Mesothelial cell of epicardium (in vitro differentiated cells): ENCODE data around the gene ITPKA. TPM values are rescaled to one million over a fixed set of nuclear protein-coding genes. Genes with fewer than 3 reads are reported as not detected.

ENCODE experiments used
- DNase-seq, 2 experiments: peaks; one replicate each; pipeline ENCODE4 v3.0.0; 2021; ENCODE audit warnings: low spot score in 2 of 2; ENCODE audit not compliant: unreplicated experiment in 2 of 2
- H3K27ac Mint-ChIP-seq: 2 replicates; pipeline ENCODE4 v1.8.0; 2021; ENCODE audit warnings: mixed read lengths
- H3K27me3 Mint-ChIP-seq: 2 replicates; pipeline ENCODE4 v1.8.0; 2021; ENCODE audit warnings: low read depth, mixed read lengths
- H3K36me3 Mint-ChIP-seq: 2 replicates; pipeline ENCODE4 v1.8.0; 2021; ENCODE audit warnings: mixed read lengths
- H3K4me1 Mint-ChIP-seq: 2 replicates; pipeline ENCODE4 v1.8.0; 2021; ENCODE audit warnings: mixed read lengths
- H3K4me3 Mint-ChIP-seq: 2 replicates; pipeline ENCODE4 v1.8.0; 2021; ENCODE audit warnings: mild to moderate bottlenecking, moderate library complexity, mixed read lengths
- H3K9me3 Mint-ChIP-seq: 2 replicates; pipeline ENCODE4 v1.8.0; 2021; ENCODE audit warnings: mixed read lengths
- total RNA-seq: library from RNA; stranded (reverse); gene quantifications from 3 replicates; pipeline ENCODE4 v1.2.1, GENCODE V29; 2021
- TF ChIP-seq, protein P1 (sequence below): fragments of 200-600 bp; sonication (generic); IDR thresholded peaks from one replicate; pipeline ENCODE4 v1.5.0; 2021; ENCODE audit warnings: antibody characterized with exemption; ENCODE audit not compliant: unreplicated experiment

ITPKA gene
- total RNA-seq, 1 donor from 2014 or later = 0.80 TPM

DNA sequence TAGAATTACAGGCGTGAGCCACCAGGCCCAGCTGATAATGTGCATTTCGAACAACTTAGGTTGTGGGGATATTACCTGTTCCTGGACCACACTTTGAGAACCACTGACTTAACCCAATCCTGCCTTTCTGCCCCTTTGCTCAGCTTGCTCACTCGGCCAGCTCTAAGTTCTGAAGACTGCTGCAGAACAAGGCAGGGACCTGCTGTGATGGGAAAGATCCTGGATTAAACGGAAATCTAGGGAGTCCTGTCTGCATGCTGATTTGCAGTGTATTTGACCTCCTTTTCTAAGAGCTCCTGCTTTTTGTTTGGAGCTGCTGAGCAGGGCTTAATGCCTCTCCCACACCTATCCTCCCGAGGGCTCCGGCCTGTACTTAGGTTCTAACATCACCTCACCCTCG lies 17.1 kb downstream of the ITPKA start:
- TF ChIP-seq, protein P1, sequence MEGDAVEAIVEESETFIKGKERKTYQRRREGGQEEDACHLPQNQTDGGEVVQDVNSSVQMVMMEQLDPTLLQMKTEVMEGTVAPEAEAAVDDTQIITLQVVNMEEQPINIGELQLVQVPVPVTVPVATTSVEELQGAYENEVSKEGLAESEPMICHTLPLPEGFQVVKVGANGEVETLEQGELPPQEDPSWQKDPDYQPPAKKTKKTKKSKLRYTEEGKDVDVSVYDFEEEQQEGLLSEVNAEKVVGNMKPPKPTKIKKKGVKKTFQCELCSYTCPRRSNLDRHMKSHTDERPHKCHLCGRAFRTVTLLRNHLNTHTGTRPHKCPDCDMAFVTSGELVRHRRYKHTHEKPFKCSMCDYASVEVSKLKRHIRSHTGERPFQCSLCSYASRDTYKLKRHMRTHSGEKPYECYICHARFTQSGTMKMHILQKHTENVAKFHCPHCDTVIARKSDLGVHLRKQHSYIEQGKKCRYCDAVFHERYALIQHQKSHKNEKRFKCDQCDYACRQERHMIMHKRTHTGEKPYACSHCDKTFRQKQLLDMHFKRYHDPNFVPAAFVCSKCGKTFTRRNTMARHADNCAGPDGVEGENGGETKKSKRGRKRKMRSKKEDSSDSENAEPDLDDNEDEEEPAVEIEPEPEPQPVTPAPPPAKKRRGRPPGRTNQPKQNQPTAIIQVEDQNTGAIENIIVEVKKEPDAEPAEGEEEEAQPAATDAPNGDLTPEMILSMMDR = no peak
- Mint-ChIP-seq H3K4me1 (peaks cover 20% of the 10 kb centered on the region), H3K27me3 (peaks cover 78% of the 10 kb centered on the region), H3K4me3 (peak overlapping the region; percentile 41), H3K9me3 (no peaks in the 10 kb centered on the region), H3K36me3 (no peaks in the 10 kb centered on the region), H3K27ac (no peak overlapping the region)
- DNase-seq = no peak

DNA sequence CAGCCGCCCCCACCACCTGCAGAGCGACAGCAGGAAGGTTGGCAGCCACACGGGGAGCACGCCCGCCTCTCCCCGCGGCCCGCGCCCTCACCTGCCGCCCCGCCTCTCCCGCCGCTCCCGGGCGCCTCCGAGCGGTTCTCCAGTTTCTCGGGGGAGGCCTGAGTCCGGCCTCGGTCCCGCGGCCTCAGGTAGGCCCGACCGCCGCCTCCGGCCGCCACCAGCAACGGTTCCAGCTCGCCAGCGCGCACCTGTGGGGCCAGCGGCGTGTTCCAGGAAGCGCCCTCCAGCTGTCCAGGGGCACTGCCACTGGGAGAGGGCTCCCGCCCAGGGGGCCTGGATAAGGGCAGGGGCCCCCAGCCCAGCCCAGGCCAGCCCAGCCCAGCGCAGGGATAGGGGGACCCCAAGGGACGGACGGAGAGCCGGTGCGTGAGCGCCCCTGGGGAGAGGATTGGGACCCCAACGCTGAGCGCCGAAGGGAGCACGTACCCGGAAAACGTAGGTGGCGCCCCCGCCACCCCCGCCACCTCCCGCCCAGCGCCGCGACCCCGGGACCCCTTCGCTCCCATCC lies 17.7 kb downstream of the ITPKA start:
- TF ChIP-seq, protein P1 = no peak
- DNase-seq = no peak
- Mint-ChIP-seq H3K9me3 (no peaks in the 10 kb centered on the region), H3K4me3 (no peak overlapping the region), H3K36me3 (peaks cover 2% of the 10 kb centered on the region), H3K4me1 (peaks cover 20% of the 10 kb centered on the region), H3K27ac (no peak overlapping the region), H3K27me3 (peaks cover 72% of the 10 kb centered on the region)

DNA sequence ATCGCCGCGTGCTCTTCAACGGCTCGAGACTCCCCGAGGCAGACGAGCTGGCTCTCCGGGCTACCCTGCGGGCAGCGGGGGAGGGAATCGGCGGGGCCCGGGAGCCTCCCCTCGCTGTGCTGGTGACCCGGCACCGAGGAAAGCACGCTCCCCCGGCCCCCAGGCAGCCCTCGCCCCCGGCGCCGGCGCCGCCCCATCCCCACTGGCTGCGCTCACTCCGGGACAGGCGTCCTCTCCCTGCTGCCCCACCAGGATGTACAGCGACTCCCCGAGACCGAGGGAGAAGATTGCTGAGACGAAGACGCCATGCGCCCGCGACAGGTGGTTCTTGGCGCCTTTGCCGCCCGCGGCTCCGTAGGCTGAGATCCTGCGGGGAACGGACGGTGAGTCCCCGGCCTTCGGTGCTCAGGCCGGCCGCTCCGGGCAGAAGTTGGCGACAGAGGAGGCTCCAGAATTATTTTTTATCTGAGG lies 18.3 kb downstream of the ITPKA start:
- Mint-ChIP-seq H3K27ac (no peak overlapping the region), H3K4me1 (peaks cover 20% of the 10 kb centered on the region), H3K4me3 (peak overlapping the region; percentile 69), H3K9me3 (no peaks in the 10 kb centered on the region), H3K36me3 (peaks cover 8% of the 10 kb centered on the region), H3K27me3 (peaks cover 66% of the 10 kb centered on the region)
- DNase-seq = no peak
- TF ChIP-seq, protein P1 = no peak

DNA sequence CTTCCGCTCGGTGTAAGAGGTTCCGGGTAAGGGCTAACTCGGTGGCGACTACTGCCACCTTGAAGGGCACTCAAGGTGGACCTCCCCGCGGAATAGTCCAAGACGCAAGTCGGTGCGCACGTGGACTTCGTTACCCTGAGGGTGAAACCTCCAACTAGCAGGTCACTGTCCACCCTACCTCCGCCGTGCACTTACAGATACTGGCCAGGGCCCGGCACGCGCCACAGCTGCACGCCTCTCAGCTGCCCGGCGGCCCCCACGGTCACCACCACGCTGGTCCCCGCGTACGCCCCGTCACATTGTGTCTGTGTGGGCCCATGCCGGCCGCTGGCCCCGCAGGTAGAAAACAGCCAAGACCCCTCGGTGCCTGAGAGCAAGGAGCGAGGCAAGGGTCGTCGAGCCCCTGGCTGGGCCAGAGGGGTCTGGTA lies 18.9 kb downstream of the ITPKA start:
- Mint-ChIP-seq H3K36me3 (peaks cover 12% of the 10 kb centered on the region), H3K27me3 (peaks cover 60% of the 10 kb centered on the region), H3K4me3 (peak overlapping the region; percentile 69), H3K9me3 (no peaks in the 10 kb centered on the region), H3K4me1 (peaks cover 20% of the 10 kb centered on the region), H3K27ac (no peak overlapping the region)
- DNase-seq = no peak
- TF ChIP-seq, protein P1 = no peak

DNA sequence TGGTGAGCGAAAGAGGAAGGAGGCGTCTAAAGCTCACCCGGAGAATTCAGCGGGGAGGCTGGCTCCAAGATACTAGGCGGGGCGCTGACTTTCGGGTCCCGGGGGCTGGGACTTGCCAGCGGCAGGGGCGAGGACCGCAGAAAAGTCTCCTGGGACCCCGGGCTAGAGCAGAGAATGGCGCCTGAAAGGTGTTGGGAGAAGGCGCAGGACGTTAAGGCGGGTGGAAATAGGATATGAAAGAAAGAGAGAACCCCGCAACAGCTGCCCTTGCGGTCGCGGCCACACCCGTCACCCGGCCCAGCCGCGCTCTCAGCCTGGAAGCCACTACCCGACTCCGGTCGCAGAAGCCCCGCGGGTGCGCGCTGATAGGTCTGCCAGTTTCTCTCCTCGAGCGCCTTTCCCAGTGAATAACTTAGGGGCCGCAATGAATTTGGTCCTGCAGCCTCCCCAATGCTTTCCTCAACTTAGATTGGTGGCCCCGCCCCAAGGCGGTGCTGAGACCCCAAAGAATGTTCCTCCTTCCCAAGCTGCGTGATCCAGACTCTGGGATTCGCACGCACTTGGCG lies 19.3 kb downstream of the ITPKA start:
- peak overlapping the region; percentile 69 for H3K4me3 Mint-ChIP-seq
- H3K27ac Mint-ChIP-seq = no peak overlapping the region
- H3K9me3 Mint-ChIP-seq = no peaks in the 10 kb centered on the region
- TF ChIP-seq, protein P1 = no peak
- H3K36me3 Mint-ChIP-seq = peaks cover 16% of the 10 kb centered on the region
- no peak for DNase-seq
- H3K27me3 Mint-ChIP-seq = peaks cover 55% of the 10 kb centered on the region
- H3K4me1 Mint-ChIP-seq = peaks cover 20% of the 10 kb centered on the region
